K562 (cell line): ENCODE data around the gene MSANTD1.

ENCODE experiments used
- CTCF ChIP-seq, 3 experiments: IDR thresholded peaks in 2 of 3; conservative IDR thresholded peaks in 1 of 3; 2 replicates each; pipeline ENCODE4 v1.5.1; 2011 to 2012; ENCODE audit warnings: low read length in 3 of 3, mild to moderate bottlenecking in 3 of 3, control low read depth in 2 of 3, improper control_type of control experiment in 1 of 3, inconsistent platforms in 1 of 3, low read depth in 1 of 3, mixed read lengths in 1 of 3, moderate library complexity in 1 of 3; ENCODE audit not compliant: insufficient read depth in 2 of 3
- DMBX1 ChIP-seq: fragments of 250-450 bp; sonication (Bioruptor Pico); IDR thresholded peaks from 2 replicates; pipeline ENCODE4 v1.8.0; 2022; ENCODE audit warnings: inconsistent platforms, mild to moderate bottlenecking, moderate library complexity, borderline replicate concordance
- E2F8 ChIP-seq: fragments of 450-650 bp; IDR thresholded peaks from 2 replicates; pipeline ENCODE4 v1.7.1; 2018; ENCODE audit warnings: mild to moderate bottlenecking, low read depth; ENCODE audit not compliant: partially characterized antibody
- NFE2L1 ChIP-seq: fragments of 450-650 bp; IDR thresholded peaks from 2 replicates; pipeline ENCODE4 v1.6.1; 2016; ENCODE audit warnings: missing genetic modification characterization, low read depth, mild to moderate bottlenecking, missing compliant biosample characterization, moderate library complexity, borderline replicate concordance
- PHF8 ChIP-seq: fragments of 200-600 bp; sonication (generic); IDR thresholded peaks from 2 replicates; pipeline ENCODE4 v1.6.1; 2012; ENCODE audit warnings: mixed run types, mild to moderate bottlenecking, inconsistent platforms, low read length, moderate library complexity, borderline replicate concordance
- SMAD4 ChIP-seq: fragments of 250-450 bp; sonication (Bioruptor Pico); conservative IDR thresholded peaks from 2 replicates; pipeline ENCODE4 v1.8.0; 2021; ENCODE audit warnings: inconsistent platforms, mild to moderate bottlenecking, moderate library complexity
- ZBTB33 ChIP-seq: sonication (generic); formaldehyde crosslinking; IDR thresholded peaks from 2 replicates; pipeline ENCODE4 v1.8.1; 2023; ENCODE audit warnings: mild to moderate bottlenecking, missing genetic modification reagents
- ZNF311 ChIP-seq: fragments of 250-450 bp; sonication (Bioruptor Pico); IDR thresholded peaks from 2 replicates; pipeline ENCODE4 v1.4.0; 2020; ENCODE audit warnings: mild to moderate bottlenecking, moderate library complexity

- TF ChIP-seq DMBX1 (no peak), PHF8 (no peak), ZNF311 (CRISPR knock-in tag) (no peak), CTCF (IDR thresholded peaks at IDR 0.05 in 2 of 3, conservative IDR thresholded peaks at IDR 0.05 in 1 of 3; ENCODE audit: insufficient read depth in 2 of 3, low read depth in 1 of 3, low read length in 3 of 3) (no peak), NFE2L1 (no peak), SMAD4 (no peak), E2F8 (no peak), ZBTB33 (CRISPR knock-in tag) (no peak)
These were observed 48.4 kb upstream of the MSANTD1 start for GRCh38 chr4:3200423-3201090.
